Ureter (tissue), 1 donor: ENCODE results near the gene FGB. TPM values are rescaled to one million over a fixed set of nuclear protein-coding genes. Genes with fewer than 3 reads are reported as not detected.
"Not testable (repeated sequence)": the region's sequence is repeated elsewhere in the genome, so short reads cannot be mapped to it uniquely, and the experiment has no call there.

Source experiments
- DNase-seq: peaks from one replicate; pipeline ENCODE4 v3.0.0-alpha.2; 2020; ENCODE audit warnings: low spot score
- total RNA-seq: library from RNA; stranded (reverse); gene quantifications from one replicate; pipeline ENCODE4 v1.2.4, GENCODE V29; 2023
- donor health status: DM: yes; HTN: yes; CAD: no.

The FGB gene
- total RNA-seq, 1 donor from 2014 or later: 1.3 TPM

DNA sequence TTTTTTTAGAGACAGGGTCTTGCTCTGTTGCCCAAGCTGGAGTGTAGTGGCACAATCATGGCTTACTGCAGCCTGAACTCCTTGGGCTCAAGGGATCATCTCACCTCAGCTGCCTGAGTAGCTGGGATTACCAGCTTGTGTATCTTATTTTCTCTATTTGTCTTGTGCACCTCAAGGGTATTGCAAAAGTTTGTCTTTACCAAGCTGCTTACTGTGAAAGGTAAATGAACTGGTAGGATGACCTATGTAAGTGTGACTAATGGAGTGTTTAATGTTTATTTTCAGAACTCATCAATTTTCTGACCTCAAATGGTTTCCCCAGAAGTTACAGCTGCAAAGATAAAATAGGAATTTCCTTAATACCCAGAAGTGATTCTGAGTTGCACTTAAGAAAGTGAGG, 33.0 kb downstream of the FGB start:
- no peak for DNase-seq

DNA sequence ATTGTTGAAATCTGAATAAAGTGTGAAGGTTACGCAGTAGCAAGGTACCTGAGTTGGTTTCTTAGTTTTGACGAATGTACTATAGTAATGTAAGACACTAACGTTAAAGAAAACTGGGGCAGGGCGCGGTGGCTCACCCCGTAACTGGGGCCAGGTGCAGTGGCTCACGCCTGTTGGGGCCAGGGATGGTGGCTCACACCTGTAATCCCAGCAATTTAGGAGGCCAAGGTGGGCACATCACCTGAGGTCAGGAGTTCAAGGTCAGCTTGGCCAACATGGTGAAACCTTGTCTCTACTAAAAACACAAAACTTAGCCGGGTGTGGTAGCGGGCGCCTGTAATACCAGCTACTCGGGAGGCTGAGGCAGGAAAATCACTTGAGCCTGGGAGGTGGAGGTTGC, 34.5 kb downstream of the FGB start:
- not testable (repeated sequence) for DNase-seq

DNA sequence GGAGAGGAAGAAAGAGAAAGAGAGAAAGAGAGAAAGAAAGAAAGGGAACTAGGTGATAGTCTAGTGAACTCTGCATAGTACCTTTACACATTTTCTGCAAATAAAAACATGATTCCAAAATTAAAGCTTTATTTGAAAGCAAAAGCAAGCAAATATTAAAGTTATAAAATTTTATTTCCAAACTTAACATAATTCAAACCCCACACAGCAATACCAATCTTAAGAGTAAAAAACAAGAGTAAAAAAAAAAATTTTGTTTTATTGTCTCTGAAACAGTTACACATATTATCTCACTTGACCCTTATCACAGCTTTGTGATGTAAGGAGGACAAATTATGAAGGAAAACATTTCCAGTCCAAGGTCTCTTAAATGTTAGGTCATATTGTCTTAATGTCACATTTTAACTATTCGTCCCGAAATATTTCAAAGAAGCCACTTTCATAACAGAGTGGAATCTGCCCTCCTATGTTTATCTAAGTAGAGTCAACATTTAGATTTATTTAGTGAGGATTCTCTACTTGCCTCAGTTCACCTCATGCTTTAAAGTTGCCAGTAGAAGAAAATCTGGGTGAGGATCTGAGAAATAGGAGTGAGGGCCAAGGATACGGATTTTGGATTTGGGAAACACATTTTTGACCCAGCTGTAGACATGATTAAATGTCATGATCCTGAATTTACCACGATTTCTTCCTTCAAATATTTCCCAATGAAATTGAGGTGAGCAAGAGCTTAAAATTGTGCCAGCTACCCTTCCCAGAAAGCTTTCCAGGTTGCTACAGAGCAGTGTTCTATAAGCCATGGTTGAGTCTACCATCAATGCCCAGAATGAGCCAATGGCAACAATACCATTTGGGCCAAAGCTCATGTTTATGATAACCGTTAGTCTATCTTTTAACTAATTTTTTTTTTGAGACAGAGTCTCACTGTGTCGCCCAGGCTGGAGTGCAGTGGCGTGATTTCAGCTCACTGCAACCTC, 35.3 kb downstream of the FGB start:
- no peak for DNase-seq

DNA sequence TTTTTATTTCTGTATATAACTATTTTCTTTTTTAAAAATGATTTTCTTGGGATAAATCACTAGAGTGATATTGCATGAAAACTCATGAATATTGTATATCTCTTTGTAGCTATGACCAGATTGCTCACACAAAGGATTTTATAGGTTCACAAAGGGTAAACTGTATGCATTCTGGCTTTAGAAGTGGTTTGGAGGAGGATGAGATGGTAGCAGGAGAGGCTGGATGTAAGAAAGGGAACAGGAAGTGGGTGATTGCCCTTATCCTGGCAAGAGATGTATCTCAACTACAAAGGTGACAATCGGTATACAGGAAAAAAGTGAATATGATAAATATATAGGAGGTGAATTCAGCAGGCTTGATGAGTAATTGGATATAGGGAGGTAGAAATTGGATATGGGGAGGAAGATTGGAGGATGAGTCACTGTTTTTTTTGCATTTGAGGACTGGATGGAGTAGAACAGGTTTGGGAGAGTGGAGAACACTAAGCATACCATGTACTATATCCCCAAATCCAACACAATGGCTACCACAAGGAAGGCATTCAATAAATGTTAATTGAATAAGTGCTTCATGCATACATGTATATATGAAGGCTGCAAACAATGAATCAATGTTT, 39.7 kb downstream of the FGB start:
- DNase-seq: no peak

DNA sequence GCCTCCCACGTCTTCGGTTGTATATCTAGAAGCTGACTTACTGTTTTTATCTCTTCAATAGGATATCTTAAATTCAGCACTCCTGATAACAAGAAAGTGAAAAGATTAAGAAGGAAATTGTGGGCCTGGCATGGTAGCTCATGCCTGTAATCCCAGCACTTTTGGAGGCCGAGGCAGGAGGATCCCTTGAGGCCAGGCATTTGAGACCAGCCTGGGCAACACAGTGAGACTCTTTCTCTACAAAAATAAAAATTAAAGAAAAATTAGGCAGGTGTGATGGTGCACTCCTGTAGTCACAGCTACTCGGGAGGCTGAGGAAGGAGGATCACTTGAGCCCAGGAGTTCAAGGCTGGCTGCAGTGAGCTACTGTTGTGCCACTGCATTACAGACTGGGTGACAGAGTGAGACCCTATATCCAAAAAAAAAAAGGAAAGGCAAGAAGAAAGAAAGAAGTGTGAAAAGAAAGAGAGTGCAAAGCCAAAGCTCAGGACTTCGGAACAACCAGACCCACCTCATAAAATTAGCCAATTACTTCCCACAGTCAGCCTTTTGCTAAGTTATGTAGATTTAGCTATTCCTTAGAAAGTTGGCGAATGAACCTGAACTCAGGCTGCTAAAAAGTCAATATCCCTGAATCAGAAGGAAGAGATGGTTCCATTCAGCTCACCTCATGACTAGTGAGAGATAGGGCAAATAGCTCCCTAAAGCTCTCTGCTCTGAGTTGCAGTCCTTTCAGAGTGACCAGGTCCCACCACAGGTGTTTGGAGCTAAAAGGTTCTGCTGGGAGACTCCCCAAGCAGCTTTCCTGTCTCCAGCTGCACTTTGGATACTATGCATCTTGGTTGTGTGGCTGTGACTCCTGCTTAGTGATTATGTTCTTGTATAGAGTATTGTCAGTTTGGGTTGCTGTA, 40.5 kb downstream of the FGB start:
- DNase-seq: no peak

DNA sequence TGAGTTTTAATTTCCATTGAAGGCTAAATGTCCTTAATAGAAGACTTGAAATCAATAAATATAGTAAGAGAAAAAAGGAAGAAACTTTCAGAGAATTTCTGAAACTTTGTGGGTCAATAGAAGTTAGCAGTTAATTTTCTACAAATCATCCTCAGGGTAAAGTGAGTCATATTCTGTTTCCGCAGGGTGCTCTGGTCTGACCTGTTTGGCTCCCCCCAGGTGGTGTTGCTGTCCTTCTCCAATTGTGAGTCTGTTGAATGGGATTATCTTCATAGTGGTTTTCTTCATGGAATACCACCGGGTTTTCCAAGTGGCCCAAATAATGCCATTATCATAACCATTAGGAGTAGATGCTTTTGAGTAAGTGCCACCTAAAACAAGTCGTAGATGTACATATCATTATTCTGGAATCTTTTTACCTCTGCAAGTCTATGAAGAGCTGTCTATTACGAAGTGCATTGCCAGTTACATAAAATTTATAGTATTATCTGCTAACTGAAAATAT, 41.9 kb downstream of the FGB start:
- DNase-seq: no peak

DNA sequence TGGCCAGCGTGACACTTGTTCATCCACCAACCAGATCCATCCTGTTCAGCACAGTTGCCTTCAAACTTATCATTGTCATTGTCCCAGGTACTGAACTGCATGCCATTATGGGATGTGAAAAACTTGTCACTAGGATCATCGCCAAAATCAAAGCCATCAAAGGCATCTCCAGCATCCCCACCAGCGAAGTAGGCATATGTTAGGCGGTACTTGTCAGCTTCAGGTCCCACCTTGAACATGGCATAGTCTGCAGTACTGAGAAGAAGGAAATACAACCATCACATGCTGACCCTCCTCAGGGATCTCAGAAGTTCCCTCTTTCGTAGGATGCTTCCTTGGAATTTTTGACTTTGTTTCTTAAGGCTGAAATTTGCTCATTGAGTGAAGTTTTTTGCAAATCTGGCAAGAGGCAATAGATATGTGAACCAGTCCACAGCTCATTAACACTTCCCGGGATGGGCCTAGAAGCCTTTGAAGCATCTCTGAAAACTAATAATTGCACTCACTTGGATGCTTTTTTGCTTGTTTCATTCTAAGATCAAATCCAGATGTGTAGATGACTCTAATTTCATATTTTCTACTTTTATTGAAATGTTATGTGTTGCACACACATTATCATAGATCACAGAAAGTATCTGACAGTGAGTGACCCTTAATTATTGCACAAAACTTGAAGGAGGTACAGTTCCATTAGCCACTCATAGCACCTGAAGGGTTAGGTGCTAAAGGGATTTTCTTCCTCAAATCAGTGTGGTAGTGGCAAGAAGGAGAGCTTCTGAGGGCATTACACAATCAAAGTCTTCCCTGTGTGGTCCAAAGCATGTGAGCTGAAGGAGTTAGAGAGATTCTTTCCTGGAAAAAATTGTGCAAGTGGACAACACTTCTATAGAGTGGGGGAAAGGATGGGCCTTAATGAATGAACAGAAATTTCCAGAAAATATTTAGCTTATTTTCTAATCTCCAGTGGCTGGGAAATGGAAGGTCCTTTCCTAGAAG, 44.2 kb downstream of the FGB start:
- DNase-seq: no peak

DNA sequence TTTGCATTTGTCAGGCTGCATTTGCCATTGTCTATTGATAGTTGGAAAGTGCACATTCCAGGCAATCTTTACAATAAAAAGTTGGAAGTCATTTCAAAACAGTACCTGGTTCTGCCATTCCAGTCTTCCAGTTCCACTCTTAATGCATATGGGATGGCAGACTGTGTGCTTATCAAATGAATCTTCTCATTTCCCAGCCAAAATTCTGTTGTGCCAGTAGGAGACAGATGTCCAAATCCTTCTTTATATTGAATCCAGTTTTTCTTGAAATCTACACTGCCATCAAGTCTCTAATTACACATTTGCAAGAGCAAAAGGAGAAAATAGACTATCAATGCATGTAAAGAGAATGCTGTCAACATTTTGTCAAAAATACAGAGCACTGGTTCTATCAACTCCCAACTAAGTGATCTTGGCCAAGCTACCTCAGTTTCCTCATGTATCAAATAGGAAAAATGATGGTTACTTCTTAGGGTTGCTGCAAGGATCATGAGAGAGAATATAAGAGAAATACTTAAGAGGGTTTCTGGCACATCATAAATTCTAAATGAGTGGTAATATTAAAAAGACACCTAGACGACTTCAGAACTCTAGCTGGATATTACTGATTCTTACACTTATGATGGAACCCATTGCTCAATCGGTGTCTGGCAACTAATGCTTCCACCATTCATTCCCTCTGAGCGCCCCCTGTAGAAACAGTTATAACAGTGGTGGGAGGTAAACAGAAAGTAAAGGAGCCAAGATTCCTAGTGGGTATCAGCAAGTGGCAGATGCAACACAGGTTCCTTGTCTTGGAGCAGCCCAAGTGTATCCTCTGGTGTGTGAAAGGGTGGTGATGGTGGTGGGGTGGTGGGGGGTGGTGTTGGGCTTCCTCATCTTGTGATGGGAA, 45.8 kb downstream of the FGB start:
- no peak for DNase-seq

DNA sequence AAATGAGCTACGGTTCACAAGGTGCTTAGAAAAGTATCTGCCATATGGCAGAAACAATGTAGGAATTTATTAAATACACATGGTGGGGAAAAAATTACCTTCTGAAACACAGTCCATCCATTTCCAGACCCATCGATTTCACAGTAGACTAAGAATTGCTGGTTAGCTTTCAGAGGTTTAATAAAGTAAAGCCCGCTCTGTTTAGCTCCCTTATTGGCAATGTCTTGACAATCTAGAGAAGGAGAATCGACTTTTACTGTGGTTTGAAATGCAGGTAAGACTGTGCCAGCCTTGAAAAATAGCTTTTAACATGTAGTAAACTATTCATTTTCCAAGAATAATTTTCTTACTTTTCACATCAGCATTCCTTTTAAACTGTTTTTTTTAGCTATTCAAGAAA, 46.7 kb downstream of the FGB start:
- DNase-seq: no peak

DNA sequence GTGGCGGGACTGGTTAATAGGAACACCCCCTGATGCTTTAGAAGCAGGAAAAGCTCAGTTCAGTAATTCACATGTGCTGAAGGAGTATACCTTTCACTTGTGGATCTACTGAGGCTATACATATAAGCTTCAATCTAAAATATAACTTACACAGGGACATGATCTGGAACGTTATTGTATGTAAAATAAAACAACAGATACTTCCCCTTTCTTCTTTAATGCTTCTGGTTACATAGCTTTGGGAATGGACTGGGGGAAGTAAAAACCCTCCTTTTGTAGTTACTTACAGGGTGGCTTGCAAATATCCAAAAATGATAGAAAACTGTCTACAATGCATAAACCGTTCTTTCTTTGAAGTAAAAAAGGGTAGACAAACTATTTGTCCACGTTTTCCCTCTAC, 47.8 kb downstream of the FGB start:
- no peak for DNase-seq

DNA sequence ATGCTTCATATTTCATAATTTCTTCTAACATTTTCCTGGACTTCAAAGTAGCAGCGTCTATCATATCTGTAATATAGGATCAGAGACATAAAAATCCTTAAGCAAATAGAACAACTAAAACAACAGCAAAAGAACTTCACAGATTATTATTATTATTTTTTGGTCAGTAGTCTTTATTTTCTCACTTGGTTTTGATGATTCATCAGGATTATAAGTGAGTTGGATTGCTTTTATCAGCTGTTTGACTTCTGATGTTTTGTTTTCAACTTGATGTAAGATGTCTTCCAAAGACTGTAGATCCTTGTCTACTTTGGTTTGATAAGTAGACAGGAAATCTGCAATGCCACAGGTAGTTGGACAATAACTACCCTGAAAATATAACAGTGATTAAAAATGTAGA, 49.0 kb downstream of the FGB start:
- no peak for DNase-seq

DNA sequence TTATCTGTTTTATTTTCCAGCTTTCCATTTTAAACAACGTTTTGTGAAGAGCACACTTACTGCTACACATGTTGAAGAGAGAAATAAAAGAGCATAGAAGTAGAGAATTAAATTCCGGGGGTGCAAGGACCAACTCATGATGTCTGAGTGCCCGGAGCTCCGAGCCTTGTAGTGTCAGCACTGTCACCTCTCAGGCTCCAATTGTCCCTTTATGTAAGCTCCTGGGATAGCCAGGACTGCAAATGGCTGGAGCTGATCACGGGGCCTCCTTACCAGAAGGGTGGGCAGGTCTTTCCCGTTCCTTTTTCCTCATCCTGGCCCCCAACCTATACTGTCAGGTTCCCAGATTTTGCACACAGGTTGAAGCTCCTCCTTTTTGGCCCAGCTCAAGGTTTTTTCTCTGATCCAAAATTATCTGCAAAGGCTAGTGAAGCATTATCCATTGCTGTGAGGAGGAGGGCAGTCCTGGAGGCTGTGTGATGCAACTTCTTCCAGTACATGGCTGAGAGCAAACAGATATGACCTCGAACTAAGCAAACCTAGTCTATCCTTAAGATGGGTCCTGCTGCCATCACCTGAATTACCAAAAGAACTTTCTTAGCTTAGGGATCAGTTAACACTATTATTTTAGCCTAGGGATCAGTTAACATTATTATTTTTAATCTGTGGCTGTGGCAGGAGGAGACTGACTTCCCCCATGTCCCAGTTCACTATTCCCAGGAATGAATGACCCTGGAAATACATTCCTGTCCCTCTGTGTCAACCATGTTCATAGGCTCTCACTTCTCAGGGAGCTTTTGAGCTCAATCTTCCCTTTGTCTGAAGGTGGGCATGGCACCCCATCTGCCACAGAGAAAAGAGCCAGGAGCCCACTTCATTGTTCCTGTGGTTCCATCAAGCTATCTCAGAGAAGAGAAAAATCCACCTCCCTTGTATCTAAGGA, 49.9 kb downstream of the FGB start, which contains the start of gene FGG:
FGG (minus strand) TSS at position 185 of the 943 bp plus-strand sequence; CDS start at position 138, 47 bp downstream.
- no peak for DNase-seq

DNA sequence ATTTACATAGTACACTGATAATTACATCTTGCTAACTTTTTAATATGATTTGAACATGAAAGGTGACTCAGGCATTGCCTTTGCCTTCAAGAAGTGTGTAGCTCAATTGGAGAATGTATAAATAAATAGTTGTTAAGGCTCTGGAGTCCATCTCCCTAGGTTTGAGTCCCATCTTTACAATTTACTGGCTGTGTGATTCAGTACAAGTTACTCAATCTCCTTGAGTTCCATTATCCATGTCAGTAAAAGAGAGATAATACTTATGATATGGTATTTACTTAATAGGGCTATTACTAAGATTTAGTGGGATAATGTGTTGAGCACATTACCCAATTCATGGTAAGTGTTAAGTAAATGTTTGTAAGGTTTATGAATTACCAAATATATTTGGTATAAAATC, 51.5 kb downstream of the FGB start:
- DNase-seq: no peak

DNA sequence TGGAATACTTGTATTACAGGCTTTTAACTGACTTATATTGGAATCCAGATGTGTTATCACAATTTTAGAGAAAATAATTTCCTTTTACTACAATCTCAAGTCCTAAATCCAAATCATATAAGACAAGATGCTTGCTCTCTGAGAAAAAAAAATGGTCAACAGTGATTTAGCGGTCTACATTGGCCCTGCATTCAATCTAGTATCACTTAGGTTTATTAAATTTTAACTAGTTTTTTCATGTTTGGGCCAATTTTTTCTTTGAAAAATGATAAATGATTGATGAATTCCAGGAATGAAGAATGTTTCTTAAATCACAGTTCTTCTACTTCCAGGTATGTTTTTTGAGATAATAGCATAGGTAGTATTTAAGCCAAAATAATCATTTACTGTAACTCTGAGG, 52.4 kb downstream of the FGB start:
- DNase-seq: no peak

DNA sequence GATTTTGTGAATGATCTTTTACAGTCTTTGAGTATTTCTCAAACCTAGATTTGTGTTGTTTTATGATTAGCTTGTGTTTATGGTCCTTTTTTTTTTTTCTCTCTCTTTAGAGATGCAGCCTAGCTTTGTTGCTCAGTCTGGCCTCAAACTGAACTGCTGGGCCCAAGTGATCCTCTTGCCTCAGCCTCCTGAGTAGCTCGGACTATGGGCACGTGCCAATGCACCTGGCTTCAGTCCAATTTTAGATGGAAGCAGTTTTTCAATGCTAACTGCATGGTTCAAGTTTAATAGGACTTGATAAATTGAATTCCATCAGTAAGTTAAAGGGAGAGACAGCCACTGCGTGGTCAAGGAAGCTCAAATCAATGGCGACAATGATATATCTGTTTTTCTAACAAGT, 53.5 kb downstream of the FGB start:
- DNase-seq: no peak

DNA sequence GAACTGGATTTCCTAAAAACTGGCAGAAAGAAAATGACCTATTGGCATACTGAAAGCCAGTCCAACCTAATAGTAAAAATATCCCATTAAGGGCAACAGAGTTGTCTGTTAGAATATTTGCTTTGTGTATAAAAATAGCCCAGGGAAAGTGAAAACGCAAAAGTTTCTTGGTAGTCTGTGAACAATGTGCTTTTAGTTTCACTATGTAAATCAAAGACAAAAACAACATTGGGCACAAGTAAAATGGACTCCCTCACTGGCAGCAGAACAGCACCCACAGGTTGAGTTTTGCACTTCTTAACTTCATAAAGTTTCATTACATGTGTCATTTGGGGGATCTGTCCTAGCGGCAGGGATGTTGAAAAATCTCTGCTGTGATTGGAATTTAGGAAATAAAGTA, 53.9 kb downstream of the FGB start:
- DNase-seq: no peak

DNA sequence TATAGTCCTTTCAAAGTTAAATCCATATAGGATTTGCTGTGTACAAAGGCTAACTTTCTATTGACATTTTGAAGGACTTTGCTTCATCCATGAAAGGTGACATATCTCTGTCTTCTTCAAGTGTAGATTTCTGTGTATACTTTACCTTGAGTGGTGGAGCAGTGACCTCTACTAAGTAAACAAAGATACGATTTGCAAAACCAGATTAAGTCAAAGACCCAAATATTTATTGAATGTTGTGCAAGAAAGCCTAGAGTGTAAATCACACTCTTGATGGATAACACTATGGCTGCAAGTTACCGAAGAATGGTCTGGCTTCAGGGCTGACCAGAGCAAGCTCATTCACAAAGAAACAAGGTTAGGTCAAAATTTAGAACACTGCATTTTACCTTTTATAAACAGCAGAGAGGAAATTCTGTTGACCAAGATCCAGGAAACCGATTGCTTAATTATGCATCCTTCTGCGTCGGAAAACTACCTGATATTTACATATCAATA, 55.1 kb downstream of the FGB start:
- DNase-seq: no peak

DNA sequence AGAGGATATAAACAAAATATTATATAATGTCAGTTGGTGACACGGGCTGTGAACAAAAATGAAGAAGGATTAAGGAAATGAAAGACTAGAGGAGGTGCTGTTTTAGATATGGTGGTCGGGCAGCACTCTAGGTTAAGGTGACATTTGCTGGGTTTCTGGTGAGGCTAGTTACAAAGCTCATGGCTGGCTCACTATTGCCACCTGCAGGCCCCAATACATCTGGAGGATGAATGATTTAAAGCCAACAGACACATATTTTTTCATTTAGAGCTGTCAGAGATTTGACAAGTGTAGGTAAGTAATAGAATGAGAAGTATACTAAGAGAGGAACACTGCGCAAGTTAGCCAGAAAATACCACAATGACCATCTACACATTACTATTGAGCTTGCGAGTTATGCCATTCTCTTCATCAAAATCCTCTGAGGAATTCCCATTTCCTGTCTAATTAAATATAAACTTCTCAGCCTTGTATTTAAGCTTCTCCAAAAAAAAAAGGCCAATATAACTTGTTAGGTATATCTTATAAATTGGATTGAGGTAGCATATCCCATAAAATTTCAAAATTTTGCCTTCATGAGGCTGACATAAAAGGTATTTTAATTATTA, 56.0 kb downstream of the FGB start:
- DNase-seq: no peak
